ENCODE results near the gene TWIST1.

DNA sequence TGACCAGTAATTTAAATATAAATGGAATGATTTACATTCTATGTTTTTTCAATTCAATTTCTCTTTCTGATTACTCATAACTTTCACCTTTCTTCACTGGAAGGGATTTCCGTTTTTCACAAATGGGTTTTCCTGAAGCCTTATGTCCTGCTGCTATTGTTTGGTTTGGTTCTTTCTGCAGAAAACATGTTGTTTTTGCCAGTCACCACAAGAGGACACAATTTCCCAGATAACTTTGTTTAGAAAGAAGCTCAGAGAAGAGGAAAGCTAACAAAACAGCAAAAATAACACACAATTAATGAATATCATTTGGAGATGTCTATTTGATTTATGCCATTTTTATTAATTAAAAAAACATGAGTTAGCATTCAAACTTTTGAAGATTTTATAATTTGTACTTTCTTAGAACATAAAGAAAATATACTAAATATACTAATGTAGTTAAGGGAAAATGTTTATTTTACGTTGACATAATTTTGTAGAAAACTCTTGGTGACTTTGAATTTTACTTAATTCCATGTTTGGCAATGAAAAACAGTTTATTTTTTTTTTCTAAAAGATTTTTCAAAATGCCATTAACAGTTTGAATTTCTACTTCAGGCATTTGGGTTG is 4.6 kb upstream of the TWIST1 start:
- TF ChIP-seq, protein P1, sequence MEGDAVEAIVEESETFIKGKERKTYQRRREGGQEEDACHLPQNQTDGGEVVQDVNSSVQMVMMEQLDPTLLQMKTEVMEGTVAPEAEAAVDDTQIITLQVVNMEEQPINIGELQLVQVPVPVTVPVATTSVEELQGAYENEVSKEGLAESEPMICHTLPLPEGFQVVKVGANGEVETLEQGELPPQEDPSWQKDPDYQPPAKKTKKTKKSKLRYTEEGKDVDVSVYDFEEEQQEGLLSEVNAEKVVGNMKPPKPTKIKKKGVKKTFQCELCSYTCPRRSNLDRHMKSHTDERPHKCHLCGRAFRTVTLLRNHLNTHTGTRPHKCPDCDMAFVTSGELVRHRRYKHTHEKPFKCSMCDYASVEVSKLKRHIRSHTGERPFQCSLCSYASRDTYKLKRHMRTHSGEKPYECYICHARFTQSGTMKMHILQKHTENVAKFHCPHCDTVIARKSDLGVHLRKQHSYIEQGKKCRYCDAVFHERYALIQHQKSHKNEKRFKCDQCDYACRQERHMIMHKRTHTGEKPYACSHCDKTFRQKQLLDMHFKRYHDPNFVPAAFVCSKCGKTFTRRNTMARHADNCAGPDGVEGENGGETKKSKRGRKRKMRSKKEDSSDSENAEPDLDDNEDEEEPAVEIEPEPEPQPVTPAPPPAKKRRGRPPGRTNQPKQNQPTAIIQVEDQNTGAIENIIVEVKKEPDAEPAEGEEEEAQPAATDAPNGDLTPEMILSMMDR (IDR thresholded peaks at IDR 0.05; ENCODE audit: insufficient read depth, low read length, poor library complexity, severe bottlenecking) = peak; percentile 49
- no peak for TF ChIP-seq EZH2phosphoT487 (conservative IDR thresholded peaks at IDR 0.05; ENCODE audit: low read length)
